Retinal pigment epithelial cell (primary cell): ENCODE data around the gene SCAMP4.

Experiments
- DNase-seq: peaks from one replicate; pipeline ENCODE4 v3.0.0-alpha.2; 2010; ENCODE audit warnings: low read depth
- H3K4me3 ChIP-seq: 2 replicates; pipeline ENCODE4 v1.5.1; 2011; ENCODE audit warnings: mild to moderate bottlenecking, low read length, control low read depth, moderate library complexity
- TF ChIP-seq, protein P1 (sequence below): conservative IDR thresholded peaks from 2 replicates; pipeline ENCODE4 v1.5.1; 2011; ENCODE audit warnings: low read depth, low read length, control low read depth, inconsistent platforms

SCAMP4 gene

DNA sequence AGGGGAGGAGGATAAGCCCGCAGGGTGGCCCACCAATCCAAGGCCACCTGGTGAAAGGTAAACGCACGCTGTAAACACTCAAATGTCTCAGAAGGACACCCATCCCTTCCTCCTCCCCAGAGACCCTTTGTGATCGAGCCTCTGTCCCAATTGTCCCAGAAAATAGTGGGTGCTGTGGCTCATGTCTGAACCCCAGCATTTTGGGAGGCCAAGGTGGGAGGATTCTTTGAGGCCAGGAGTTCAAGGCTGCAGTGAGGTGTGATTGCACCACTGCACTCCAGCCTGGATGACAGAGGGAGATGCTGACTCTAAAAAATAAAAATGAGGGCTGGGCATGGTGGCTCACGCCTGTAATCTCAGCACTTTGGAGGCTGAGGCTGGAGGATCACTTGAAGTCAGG lies 16.8 kb upstream of the SCAMP4 start:
- TF ChIP-seq, protein P1, sequence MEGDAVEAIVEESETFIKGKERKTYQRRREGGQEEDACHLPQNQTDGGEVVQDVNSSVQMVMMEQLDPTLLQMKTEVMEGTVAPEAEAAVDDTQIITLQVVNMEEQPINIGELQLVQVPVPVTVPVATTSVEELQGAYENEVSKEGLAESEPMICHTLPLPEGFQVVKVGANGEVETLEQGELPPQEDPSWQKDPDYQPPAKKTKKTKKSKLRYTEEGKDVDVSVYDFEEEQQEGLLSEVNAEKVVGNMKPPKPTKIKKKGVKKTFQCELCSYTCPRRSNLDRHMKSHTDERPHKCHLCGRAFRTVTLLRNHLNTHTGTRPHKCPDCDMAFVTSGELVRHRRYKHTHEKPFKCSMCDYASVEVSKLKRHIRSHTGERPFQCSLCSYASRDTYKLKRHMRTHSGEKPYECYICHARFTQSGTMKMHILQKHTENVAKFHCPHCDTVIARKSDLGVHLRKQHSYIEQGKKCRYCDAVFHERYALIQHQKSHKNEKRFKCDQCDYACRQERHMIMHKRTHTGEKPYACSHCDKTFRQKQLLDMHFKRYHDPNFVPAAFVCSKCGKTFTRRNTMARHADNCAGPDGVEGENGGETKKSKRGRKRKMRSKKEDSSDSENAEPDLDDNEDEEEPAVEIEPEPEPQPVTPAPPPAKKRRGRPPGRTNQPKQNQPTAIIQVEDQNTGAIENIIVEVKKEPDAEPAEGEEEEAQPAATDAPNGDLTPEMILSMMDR: no peak
- no peak for DNase-seq
- no peak overlapping the region for H3K4me3 ChIP-seq

DNA sequence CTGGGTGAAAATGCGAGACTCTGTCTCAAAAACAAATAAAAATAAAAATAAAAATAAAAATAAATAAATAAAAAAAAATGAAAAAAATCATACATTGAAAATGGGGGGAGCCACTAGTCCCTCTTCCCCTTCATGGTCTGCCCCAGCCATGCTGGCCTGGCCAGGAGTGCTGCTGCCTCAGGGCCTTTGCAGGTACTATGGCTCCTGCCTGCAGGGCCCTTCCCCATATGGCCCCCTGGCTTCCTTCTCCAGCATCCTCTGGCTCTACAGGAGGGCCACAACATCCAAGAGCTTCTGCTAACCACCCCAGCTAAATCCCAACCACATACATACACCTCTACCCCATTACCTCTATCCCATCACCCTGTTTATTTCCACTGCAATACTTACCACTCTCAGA lies 15.3 kb upstream of the SCAMP4 start:
- DNase-seq: no peak
- H3K4me3 ChIP-seq: no peak overlapping the region
- TF ChIP-seq, protein P1: no peak

DNA sequence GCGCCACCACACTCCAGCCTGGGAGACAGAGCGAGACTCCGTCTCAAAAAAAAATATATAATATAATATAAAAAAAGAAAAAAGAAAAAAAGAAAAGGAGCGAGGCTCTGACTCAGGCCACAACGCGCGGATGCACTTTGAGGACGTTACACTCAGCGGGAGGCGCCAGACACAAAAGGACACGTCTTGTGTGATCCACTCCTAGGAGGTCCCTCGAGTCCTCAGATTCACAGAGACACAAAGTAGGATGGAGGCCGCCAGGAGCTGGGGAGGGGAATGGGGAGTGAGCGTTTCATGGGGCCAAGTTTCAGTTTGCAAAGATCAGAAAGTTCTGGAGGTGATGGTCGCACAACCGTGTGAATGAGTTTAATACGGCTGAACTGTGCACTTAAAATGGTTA lies 11.4 kb upstream of the SCAMP4 start:
- TF ChIP-seq, protein P1: no peak
- H3K4me3 ChIP-seq: no peak overlapping the region
- DNase-seq: no peak

DNA sequence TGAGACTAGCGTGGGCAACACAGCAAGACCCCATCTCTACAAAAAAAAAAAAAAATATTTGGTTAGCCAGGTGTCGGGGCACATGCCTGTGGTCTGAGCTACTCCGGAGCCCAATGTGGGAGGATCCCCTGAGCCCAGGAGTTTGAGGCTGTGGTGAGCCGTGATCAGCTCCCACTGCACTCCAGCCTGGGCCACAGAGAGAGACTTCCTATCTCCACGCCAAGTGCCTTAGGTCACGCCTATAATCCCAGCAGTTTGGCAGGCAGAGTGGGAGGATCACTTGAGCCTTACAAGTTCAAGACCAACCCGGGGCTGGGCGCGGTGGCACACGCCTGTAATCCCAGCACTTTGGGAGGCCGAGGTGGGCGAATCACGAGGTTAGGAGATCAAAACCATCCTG lies 8.7 kb upstream of the SCAMP4 start:
- no peak for DNase-seq
- H3K4me3 ChIP-seq: no peak overlapping the region
- TF ChIP-seq, protein P1: no peak

DNA sequence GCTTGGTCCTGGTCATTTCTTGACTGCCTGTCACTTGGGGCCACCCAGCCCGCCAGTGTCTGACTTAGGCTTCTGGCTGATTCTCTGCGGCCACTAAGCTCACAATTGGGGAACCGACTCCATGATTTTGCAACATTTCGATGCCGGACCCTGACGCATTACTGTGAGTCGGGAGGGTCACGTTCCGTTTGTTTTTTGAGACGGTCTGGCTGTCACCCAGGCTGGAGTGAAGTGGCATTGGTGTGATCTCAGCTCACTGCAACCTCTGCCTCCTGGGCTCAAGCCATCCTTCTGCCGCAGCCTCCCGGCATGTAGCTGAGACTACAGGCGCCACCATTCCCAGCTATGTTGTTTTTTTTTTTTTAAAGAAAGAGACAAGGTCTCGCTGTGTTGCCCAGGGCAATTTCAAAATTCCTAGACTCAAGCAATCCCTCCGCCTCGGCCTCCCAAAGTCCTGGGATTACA lies 3.2 kb upstream of the SCAMP4 start:
- no peak overlapping the region for H3K4me3 ChIP-seq
- DNase-seq: no peak
- TF ChIP-seq, protein P1: no peak

DNA sequence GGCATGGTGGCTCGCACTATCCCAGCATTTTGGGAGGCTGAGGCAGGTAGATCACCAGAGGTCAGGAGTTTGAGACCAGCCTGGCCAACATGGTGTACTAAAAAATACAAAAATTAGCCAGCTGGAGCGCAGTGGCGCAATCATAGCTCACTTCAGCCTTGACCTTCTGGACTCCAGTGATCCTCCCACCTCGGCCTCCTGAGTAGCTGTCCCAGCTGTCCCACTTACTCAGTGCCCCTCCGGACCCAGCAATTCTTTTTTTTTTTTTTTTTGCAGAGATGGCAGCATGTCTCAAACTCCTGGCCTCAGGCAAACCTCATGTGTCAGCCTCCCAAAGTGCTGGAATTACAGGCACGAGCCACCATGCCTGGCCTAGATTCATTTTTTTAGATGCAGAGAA lies 2.3 kb upstream of the SCAMP4 start:
- no peak for DNase-seq
- no peak overlapping the region for H3K4me3 ChIP-seq
- TF ChIP-seq, protein P1: no peak

DNA sequence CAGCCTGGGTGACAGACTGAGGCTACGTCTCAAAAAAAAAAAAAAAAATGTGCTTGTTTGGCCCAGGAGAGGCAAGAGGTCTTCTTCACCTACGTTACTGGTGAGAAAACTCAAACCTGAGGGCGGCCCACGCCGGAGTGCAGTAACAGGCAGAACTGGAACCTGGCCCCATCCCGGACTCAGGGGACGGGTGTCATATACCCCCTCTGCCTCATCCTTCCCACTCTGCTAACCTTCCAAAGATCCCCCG lies 414 bp upstream of the SCAMP4 start:
- DNase-seq: no peak
- H3K4me3 ChIP-seq: no peak overlapping the region
- TF ChIP-seq, protein P1: no peak
